SK-N-SH (cell line): ENCODE results near the gene SPOP. TPM values are rescaled to one million over a fixed set of nuclear protein-coding genes. Genes with fewer than 3 reads are reported as not detected.

Source experiments
- CTCF ChIA-PET: fragments of 300-600, 350-600 bp; formaldehyde crosslinking; extraction: SDS; loops from one replicate; lab custom pipeline; 2021; lab: Yijun Ruan, JAX
- POLR2A ChIA-PET: fragments of 350-600 bp; sonication (Branson Sonifier 250); formaldehyde crosslinking; extraction: SDS; loops from one replicate; lab custom pipeline; 2020; ENCODE audit warnings: antibody characterized with exemption, inconsistent platforms; lab: Yijun Ruan, JAX
- DNase-seq: peaks from one replicate; pipeline ENCODE4 v3.0.0; 2012
- H2AFZ ChIP-seq: fragments of 200-600 bp; sonication (generic); 2 replicates; pipeline ENCODE4 v1.8.1; 2016; ENCODE audit warnings: antibody characterized with exemption, mild to moderate bottlenecking, low read depth
- H3F3A ChIP-seq: fragments of 200-600 bp; sonication (generic); replicated peaks from 2 replicates; pipeline ENCODE3; 2016; ENCODE audit warnings: antibody characterized with exemption, mild to moderate bottlenecking; ENCODE audit not compliant: insufficient read depth
- H3K27ac ChIP-seq, 2 experiments: fragments of 200-500 bp in 1 of 2; fragments of 200-600 bp in 1 of 2; sonication (Bioruptor generic) in 1 of 2; sonication (generic), shearing (Covaris generic) in 1 of 2; 2 replicates each; pipeline versions ENCODE4 v1.5.1 to v1.6.1; 2014 to 2016; ENCODE audit warnings: low read depth in 2 of 2, inconsistent platforms in 1 of 2, low read length in 1 of 2, mild to moderate bottlenecking in 1 of 2, mixed read lengths in 1 of 2
- H3K27me3 ChIP-seq: fragments of 200-600 bp; sonication (generic), shearing (Covaris generic); 2 replicates; pipeline ENCODE4 v1.6.1; 2016; ENCODE audit warnings: mixed run types; ENCODE audit not compliant: insufficient read depth
- H3K36me3 ChIP-seq, 2 experiments: fragments of 200-500 bp in 1 of 2; fragments of 200-600 bp in 1 of 2; sonication (Bioruptor generic) in 1 of 2; sonication (generic) in 1 of 2; replicated peaks in 1 of 2; 2 replicates each; pipeline versions ENCODE3 to v1.5.1; 2014 to 2016; ENCODE audit warnings: low read length in 1 of 2, mild to moderate bottlenecking in 1 of 2; ENCODE audit not compliant: insufficient read depth in 2 of 2, control insufficient read depth in 1 of 2
- H3K4me1 ChIP-seq, 2 experiments: fragments of 200-500 bp in 1 of 2; fragments of 200-600 bp in 1 of 2; sonication (Bioruptor generic) in 1 of 2; sonication (generic), shearing (Covaris generic) in 1 of 2; 2 replicates each; pipeline versions ENCODE4 v1.5.1 to v1.6.1; 2014 to 2016; ENCODE audit warnings: low read depth in 1 of 2, low read length in 1 of 2, mixed run types in 1 of 2; ENCODE audit not compliant: insufficient read depth in 2 of 2, control insufficient read depth in 1 of 2
- H3K4me2 ChIP-seq: fragments of 200-600 bp; sonication (generic), shearing (Covaris generic); 2 replicates; pipeline ENCODE4 v1.6.1; 2017; ENCODE audit warnings: mixed run types
- H3K4me3 ChIP-seq, 2 experiments: fragments of 200-500 bp in 1 of 2; fragments of 200-600 bp in 1 of 2; sonication (Bioruptor generic) in 1 of 2; sonication (generic), shearing (Covaris generic) in 1 of 2; 2 replicates each; pipeline versions ENCODE4 v1.5.1 to v1.8.1; 2014 to 2016; ENCODE audit warnings: low read depth in 2 of 2, inconsistent platforms in 1 of 2, low read length in 1 of 2, mild to moderate bottlenecking in 1 of 2, mixed read lengths in 1 of 2, moderate library complexity in 1 of 2
- H3K79me2 ChIP-seq: fragments of 200-600 bp; sonication (generic); 2 replicates; pipeline ENCODE4 v1.8.1; 2017; ENCODE audit warnings: mild to moderate bottlenecking; ENCODE audit not compliant: insufficient read depth
- H3K9ac ChIP-seq: fragments of 200-600 bp; sonication (generic); 2 replicates; pipeline ENCODE4 v1.6.1; 2017; ENCODE audit warnings: mixed run types
- H3K9me2 ChIP-seq: fragments of 200-600 bp; sonication (generic); 2 replicates; pipeline ENCODE4 v1.6.1; 2017; ENCODE audit warnings: mixed run types
- H3K9me3 ChIP-seq: fragments of 200-600 bp; sonication (generic); 2 replicates; pipeline ENCODE4 v1.6.1; 2017; ENCODE audit warnings: mixed run types, mild to moderate bottlenecking, moderate library complexity
- H4K20me1 ChIP-seq: fragments of 200-600 bp; sonication (generic); 2 replicates; pipeline ENCODE4 v1.6.1; 2017; ENCODE audit warnings: mild to moderate bottlenecking, mixed run types; ENCODE audit not compliant: insufficient read depth
- CHD2 ChIP-seq: fragments of 150-350 bp; IDR thresholded peaks from 2 replicates; pipeline ENCODE4 v1.6.1; 2018; ENCODE audit warnings: low read length; ENCODE audit not compliant: partially characterized antibody
- EP300 ChIP-seq, 2 experiments: IDR thresholded peaks; 2 replicates each; pipeline versions ENCODE4 v1.4.0 to v1.6.1; 2012; ENCODE audit warnings: borderline replicate concordance in 1 of 2, low read depth in 1 of 2, low read length in 1 of 2
- FOSL2 ChIP-seq: IDR thresholded peaks from 2 replicates; pipeline ENCODE4 v1.4.0; 2012; ENCODE audit warnings: low read depth, mild to moderate bottlenecking, moderate library complexity, borderline replicate concordance
- GABPA ChIP-seq: IDR thresholded peaks from 2 replicates; pipeline ENCODE4 v1.4.0; 2012; ENCODE audit warnings: low read depth, mild to moderate bottlenecking
- GATA2 ChIP-seq: sonication (generic); formaldehyde crosslinking; IDR thresholded peaks from 2 replicates; pipeline ENCODE4 v1.5.0; 2020; ENCODE audit warnings: mild to moderate bottlenecking, missing genetic modification reagents
- JUND ChIP-seq: IDR thresholded peaks from 2 replicates; pipeline ENCODE4 v1.4.0; 2012
- MEF2A ChIP-seq: IDR thresholded peaks from 2 replicates; pipeline ENCODE4 v1.4.0; 2012; ENCODE audit warnings: low read depth, borderline replicate concordance
- NFIC ChIP-seq: IDR thresholded peaks from 2 replicates; pipeline ENCODE4 v1.4.0; 2012; ENCODE audit warnings: borderline replicate concordance
- POLR2AphosphoS5 ChIP-seq: IDR thresholded peaks from 2 replicates; pipeline ENCODE4 v1.6.1; 2012; ENCODE audit warnings: low read depth, low read length
- RCOR1 ChIP-seq: fragments of 150-350 bp; IDR thresholded peaks from 2 replicates; pipeline ENCODE4 v1.6.1; 2017; ENCODE audit warnings: antibody characterized with exemption, low read length
- RXRA ChIP-seq: IDR thresholded peaks from 2 replicates; pipeline ENCODE4 v1.4.0; 2012; ENCODE audit warnings: low read depth, mild to moderate bottlenecking, borderline replicate concordance
- SIN3A ChIP-seq: IDR thresholded peaks from 2 replicates; pipeline ENCODE4 v1.6.1; 2012; ENCODE audit warnings: low read depth, mild to moderate bottlenecking, low read length, moderate library complexity, borderline replicate concordance
- SMC3 ChIP-seq: IDR thresholded peaks from 2 replicates; pipeline ENCODE4 v1.6.1; 2012; ENCODE audit warnings: low read depth, low read length, improper control_type of control experiment
- TCF12 ChIP-seq: IDR thresholded peaks from 2 replicates; pipeline ENCODE4 v1.4.0; 2012
- YY1 ChIP-seq: IDR thresholded peaks from 2 replicates; pipeline ENCODE4 v1.4.0; 2012; ENCODE audit warnings: low read depth, mild to moderate bottlenecking
- WGBS: methylation state at CpG from one replicate; pipeline ENCODE4 v1.1.6; 2017; ENCODE audit warnings: low lambda C conversion rate; 5-methylcytosine and 5-hydroxymethylcytosine counted together
- polyA plus RNA-seq, 3 experiments: library from polyadenylated mRNA; depleted of rRNA; stranded (reverse); fragments of >200 nt; gene quantifications; 2 replicates each; pipeline ENCODE4 v1.2.3, GENCODE V29; 2012
- TF ChIP-seq, protein P1 (sequence below): fragments of 150-350 bp; IDR thresholded peaks from 2 replicates; pipeline ENCODE4 v1.6.1; 2017; ENCODE audit warnings: antibody characterized with exemption, low read length, low read depth, borderline replicate concordance
- TF ChIP-seq, protein P2 (sequence below): IDR thresholded peaks from 2 replicates; pipeline ENCODE4 v1.6.1; 2012; ENCODE audit warnings: mild to moderate bottlenecking, low read depth, low read length, moderate library complexity
- TF ChIP-seq, protein P3 (sequence below): IDR thresholded peaks from 2 replicates; pipeline ENCODE4 v1.4.0; 2012; ENCODE audit warnings: low read depth, borderline replicate concordance
- TF ChIP-seq, protein P4 (sequence below): IDR thresholded peaks from 2 replicates; pipeline ENCODE4 v1.4.0; 2012; ENCODE audit warnings: low read depth, borderline replicate concordance
- TF ChIP-seq, protein P5 (sequence below): IDR thresholded peaks from 2 replicates; pipeline ENCODE4 v1.4.0; 2012; ENCODE audit warnings: low read depth

SPOP gene
- polyA plus RNA-seq, 1 of the 3 experiments (the other 2 are of a cell fraction) = 54.0 TPM

DNA sequence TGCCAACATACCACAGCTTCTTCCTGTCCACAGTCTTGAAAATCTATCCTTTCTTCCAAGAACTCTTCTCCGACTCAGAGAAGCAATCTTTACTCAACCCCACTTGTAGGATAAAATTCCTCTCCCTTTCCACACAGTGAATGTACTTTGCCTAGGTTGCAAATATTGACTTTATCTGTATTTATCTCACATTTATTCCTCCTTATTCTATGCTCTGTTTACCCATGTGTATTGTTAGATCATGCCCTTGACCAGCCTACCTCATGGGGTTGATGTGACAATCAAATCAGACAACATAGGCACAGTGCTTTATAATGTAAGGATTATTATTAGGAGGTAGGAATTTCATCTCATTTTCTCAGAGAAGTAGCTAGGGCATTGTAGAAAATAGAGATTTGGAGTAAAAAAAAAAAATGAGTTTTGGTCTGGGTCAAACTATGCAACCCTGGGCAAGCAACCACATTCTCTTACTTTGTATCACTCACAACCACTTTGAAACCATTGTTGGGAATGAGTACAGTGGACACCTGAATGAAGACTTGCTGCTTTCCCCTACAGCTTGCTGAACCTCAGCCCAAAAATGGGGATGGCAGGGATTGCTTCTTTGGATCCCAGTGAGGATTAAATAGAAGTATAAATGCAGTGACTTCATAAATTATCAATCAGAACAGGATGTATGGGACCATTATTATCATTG is 38.9 kb upstream of the SPOP start:
- H3K27ac ChIP-seq = no peak overlapping the region
- no peak overlapping the region for H2AFZ ChIP-seq
- ChIA-PET POLR2A (no interaction called here), CTCF (interaction anchor here (1.8 to 50.8 kb wide), 3 partner anchors 9 to 142 kb away, joined by 6 to 2107 read pairs (median 10); partner anchors contain the start of genes NXPH3 and SLC35B1)
- H4K20me1 ChIP-seq = no peaks in the 10 kb centered on the region
- H3K9ac ChIP-seq = no peak overlapping the region
- no peaks in the 10 kb centered on the region for H3K9me2 ChIP-seq
- H3K4me3 ChIP-seq = no peak overlapping the region
- no peak for DNase-seq
- TF ChIP-seq TCF12 (no peak), YY1 (no peak), EP300 (IDR thresholded peaks at IDR 0.05; ENCODE audit: borderline replicate concordance in 1 of 2, low read depth in 1 of 2, low read length in 1 of 2) (no peak), MEF2A (no peak), GABPA (no peak), POLR2AphosphoS5 (no peak), GATA2 (CRISPR knock-in tag) (no peak), CHD2 (no peak), SIN3A (no peak), FOSL2 (no peak), SMC3 (no peak), NFIC (no peak), RCOR1 (no peak), RXRA (no peak), JUND (no peak)
- TF ChIP-seq, protein P1, sequence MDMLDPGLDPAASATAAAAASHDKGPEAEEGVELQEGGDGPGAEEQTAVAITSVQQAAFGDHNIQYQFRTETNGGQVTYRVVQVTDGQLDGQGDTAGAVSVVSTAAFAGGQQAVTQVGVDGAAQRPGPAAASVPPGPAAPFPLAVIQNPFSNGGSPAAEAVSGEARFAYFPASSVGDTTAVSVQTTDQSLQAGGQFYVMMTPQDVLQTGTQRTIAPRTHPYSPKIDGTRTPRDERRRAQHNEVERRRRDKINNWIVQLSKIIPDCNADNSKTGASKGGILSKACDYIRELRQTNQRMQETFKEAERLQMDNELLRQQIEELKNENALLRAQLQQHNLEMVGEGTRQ = no peak
- TF ChIP-seq, protein P2, sequence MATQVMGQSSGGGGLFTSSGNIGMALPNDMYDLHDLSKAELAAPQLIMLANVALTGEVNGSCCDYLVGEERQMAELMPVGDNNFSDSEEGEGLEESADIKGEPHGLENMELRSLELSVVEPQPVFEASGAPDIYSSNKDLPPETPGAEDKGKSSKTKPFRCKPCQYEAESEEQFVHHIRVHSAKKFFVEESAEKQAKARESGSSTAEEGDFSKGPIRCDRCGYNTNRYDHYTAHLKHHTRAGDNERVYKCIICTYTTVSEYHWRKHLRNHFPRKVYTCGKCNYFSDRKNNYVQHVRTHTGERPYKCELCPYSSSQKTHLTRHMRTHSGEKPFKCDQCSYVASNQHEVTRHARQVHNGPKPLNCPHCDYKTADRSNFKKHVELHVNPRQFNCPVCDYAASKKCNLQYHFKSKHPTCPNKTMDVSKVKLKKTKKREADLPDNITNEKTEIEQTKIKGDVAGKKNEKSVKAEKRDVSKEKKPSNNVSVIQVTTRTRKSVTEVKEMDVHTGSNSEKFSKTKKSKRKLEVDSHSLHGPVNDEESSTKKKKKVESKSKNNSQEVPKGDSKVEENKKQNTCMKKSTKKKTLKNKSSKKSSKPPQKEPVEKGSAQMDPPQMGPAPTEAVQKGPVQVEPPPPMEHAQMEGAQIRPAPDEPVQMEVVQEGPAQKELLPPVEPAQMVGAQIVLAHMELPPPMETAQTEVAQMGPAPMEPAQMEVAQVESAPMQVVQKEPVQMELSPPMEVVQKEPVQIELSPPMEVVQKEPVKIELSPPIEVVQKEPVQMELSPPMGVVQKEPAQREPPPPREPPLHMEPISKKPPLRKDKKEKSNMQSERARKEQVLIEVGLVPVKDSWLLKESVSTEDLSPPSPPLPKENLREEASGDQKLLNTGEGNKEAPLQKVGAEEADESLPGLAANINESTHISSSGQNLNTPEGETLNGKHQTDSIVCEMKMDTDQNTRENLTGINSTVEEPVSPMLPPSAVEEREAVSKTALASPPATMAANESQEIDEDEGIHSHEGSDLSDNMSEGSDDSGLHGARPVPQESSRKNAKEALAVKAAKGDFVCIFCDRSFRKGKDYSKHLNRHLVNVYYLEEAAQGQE = no peak
- TF ChIP-seq, protein P3, sequence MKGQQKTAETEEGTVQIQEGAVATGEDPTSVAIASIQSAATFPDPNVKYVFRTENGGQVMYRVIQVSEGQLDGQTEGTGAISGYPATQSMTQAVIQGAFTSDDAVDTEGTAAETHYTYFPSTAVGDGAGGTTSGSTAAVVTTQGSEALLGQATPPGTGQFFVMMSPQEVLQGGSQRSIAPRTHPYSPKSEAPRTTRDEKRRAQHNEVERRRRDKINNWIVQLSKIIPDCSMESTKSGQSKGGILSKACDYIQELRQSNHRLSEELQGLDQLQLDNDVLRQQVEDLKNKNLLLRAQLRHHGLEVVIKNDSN = no peak
- TF ChIP-seq, protein P4, sequence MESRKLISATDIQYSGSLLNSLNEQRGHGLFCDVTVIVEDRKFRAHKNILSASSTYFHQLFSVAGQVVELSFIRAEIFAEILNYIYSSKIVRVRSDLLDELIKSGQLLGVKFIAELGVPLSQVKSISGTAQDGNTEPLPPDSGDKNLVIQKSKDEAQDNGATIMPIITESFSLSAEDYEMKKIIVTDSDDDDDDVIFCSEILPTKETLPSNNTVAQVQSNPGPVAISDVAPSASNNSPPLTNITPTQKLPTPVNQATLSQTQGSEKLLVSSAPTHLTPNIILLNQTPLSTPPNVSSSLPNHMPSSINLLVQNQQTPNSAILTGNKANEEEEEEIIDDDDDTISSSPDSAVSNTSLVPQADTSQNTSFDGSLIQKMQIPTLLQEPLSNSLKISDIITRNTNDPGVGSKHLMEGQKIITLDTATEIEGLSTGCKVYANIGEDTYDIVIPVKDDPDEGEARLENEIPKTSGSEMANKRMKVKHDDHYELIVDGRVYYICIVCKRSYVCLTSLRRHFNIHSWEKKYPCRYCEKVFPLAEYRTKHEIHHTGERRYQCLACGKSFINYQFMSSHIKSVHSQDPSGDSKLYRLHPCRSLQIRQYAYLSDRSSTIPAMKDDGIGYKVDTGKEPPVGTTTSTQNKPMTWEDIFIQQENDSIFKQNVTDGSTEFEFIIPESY = no peak
- TF ChIP-seq, protein P5, sequence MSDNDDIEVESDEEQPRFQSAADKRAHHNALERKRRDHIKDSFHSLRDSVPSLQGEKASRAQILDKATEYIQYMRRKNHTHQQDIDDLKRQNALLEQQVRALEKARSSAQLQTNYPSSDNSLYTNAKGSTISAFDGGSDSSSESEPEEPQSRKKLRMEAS = no peak
- H3K9me3 ChIP-seq = no peaks in the 10 kb centered on the region
- no peak overlapping the region for H3K4me2 ChIP-seq
- H3K4me1 ChIP-seq = no peaks in the 10 kb centered on the region
- WGBS = 82% methylated on average over 1 of the region's 1 CpG
- H3F3A ChIP-seq = no peaks in the 10 kb centered on the region
- peaks cover 4 to 32% of the 10 kb centered on the region in 2 experiments for H3K36me3 ChIP-seq
- H3K27me3 ChIP-seq = no peaks in the 10 kb centered on the region
- no peaks in the 10 kb centered on the region for H3K79me2 ChIP-seq
